ENCODE results near the gene MAST4.

Gene MAST4

GRCh38 chr5:67053229-67053628 lies 457.0 kb downstream of the MAST4 start:
- DNase-seq: no peak

GRCh38 chr5:67058998-67059743 lies 463.0 kb downstream of the MAST4 start:
- no peak for DNase-seq

GRCh38 chr5:67059744-67060490 lies 463.7 kb downstream of the MAST4 start:
- DNase-seq: no peak

- no peak for DNase-seq
These were observed 465.3 kb downstream of the MAST4 start for GRCh38 chr5:67061511-67061910.

- no peak for DNase-seq
These were observed 466.9 kb downstream of the MAST4 start for GRCh38 chr5:67063055-67063454.

GRCh38 chr5:67063791-67064190 lies 467.6 kb downstream of the MAST4 start:
- no peak for DNase-seq

- peak; percentile 28 for DNase-seq
These were observed 469.0 kb downstream of the MAST4 start for GRCh38 chr5:67065237-67065636.

GRCh38 chr5:67065696-67066095 lies 469.5 kb downstream of the MAST4 start:
- no peak for DNase-seq

- DNase-seq: no peak
These were observed 470.6 kb downstream of the MAST4 start for GRCh38 chr5:67066815-67067214.

GRCh38 chr5:67073045-67073680 lies 477.0 kb downstream of the MAST4 start:
- no peak for DNase-seq

- no peak for DNase-seq
These were observed 481.1 kb downstream of the MAST4 start for GRCh38 chr5:67077296-67077695.

GRCh38 chr5:67081261-67081660 lies 485.1 kb downstream of the MAST4 start:
- DNase-seq: no peak

GRCh38 chr5:67082941-67083340 lies 486.7 kb downstream of the MAST4 start:
- DNase-seq: no peak

- DNase-seq: peak; percentile 18
These were observed 489.4 kb downstream of the MAST4 start for GRCh38 chr5:67085616-67086015.

- peak; percentile 69 for DNase-seq
These were observed 493.1 kb downstream of the MAST4 start for GRCh38 chr5:67089200-67089725.

- no peak for DNase-seq
These were observed 493.8 kb downstream of the MAST4 start for GRCh38 chr5:67090040-67090439.

- DNase-seq: no peak
These were observed 494.4 kb downstream of the MAST4 start for GRCh38 chr5:67090593-67090992.

GRCh38 chr5:67092535-67092934 lies 496.3 kb downstream of the MAST4 start:
- no peak for DNase-seq

- DNase-seq: no peak
These were observed 497.1 kb downstream of the MAST4 start for GRCh38 chr5:67093279-67093678.

GRCh38 chr5:67094476-67095300 lies 498.5 kb downstream of the MAST4 start:
- DNase-seq: no peak

GRCh38 chr5:67095346-67096171 lies 499.4 kb downstream of the MAST4 start:
- no peak for DNase-seq

GRCh38 chr5:67098656-67099055 lies 502.5 kb downstream of the MAST4 start:
- DNase-seq: no peak
